Karpas-422 (cell line): Measurements from ENCODE around the gene OGFR. TPM values are rescaled to one million over a fixed set of nuclear protein-coding genes. Genes with fewer than 3 reads are reported as not detected.

Experiments used
- DNase-seq: peaks from one replicate; pipeline ENCODE4 v3.0.0-alpha.2; 2015
- H2AFZ ChIP-seq: fragments of 200-600 bp; sonication (generic); 2 replicates; pipeline ENCODE4 v1.6.1; 2014; ENCODE audit warnings: antibody characterized with exemption, low read length, mixed read lengths
- H3K27ac ChIP-seq: fragments of 200-600 bp; sonication (generic); 2 replicates; pipeline ENCODE4 v1.5.1; 2014; ENCODE audit warnings: mild to moderate bottlenecking, low read length, moderate library complexity
- H3K27me3 ChIP-seq: fragments of 200-600 bp; sonication (generic); 2 replicates; pipeline ENCODE4 v1.6.1; 2014; ENCODE audit warnings: low read length, mixed read lengths
- H3K36me3 ChIP-seq: fragments of 200-600 bp; sonication (generic); 2 replicates; pipeline ENCODE4 v1.6.1; 2014; ENCODE audit warnings: low read length, mixed read lengths; ENCODE audit not compliant: insufficient read depth
- H3K4me1 ChIP-seq: fragments of 200-600 bp; sonication (generic); 2 replicates; pipeline ENCODE4 v1.6.1; 2014; ENCODE audit warnings: mild to moderate bottlenecking, low read length, mixed read lengths
- H3K4me2 ChIP-seq: fragments of 200-600 bp; sonication (generic); 2 replicates; pipeline ENCODE4 v1.6.1; 2014; ENCODE audit warnings: low read length, low read depth, mild to moderate bottlenecking; ENCODE audit not compliant: poor library complexity, severe bottlenecking
- H3K4me3 ChIP-seq: fragments of 200-600 bp; sonication (generic); 2 replicates; pipeline ENCODE4 v1.5.1; 2014; ENCODE audit warnings: mild to moderate bottlenecking, antibody characterized with exemption, low read length, mixed read lengths
- H3K79me2 ChIP-seq: fragments of 200-600 bp; sonication (generic); 2 replicates; pipeline ENCODE4 v1.6.1; 2014; ENCODE audit warnings: mild to moderate bottlenecking, low read length, mixed read lengths
- H3K9ac ChIP-seq: fragments of 200-600 bp; sonication (generic); 2 replicates; pipeline ENCODE4 v1.6.0; 2014; ENCODE audit warnings: low read length
- H3K9me2 ChIP-seq: fragments of 200-600 bp; sonication (generic), shearing (Covaris generic); replicated peaks from 2 replicates; pipeline ENCODE4 v1.6.0; 2014; ENCODE audit warnings: mild to moderate bottlenecking, low read length, moderate library complexity; ENCODE audit not compliant: insufficient read depth
- H3K9me3 ChIP-seq: fragments of 300-700, 200-600 bp; sonication (generic); 2 replicates; pipeline ENCODE4 v1.6.1; 2014; ENCODE audit warnings: low read length, mixed read lengths
- H4K20me1 ChIP-seq: fragments of 200-600 bp; sonication (generic); 2 replicates; pipeline ENCODE4 v1.6.1; 2014; ENCODE audit warnings: mild to moderate bottlenecking, antibody characterized with exemption, low read length, low read depth; ENCODE audit not compliant: insufficient read depth
- total RNA-seq: library from RNA; depleted of rRNA; stranded (reverse); fragments of >200 nt; shearing (Covaris generic); gene quantifications from 2 replicates; pipeline ENCODE4 v1.2.3, GENCODE V29; 2014; ENCODE audit warnings: low replicate concordance

Gene OGFR
- total RNA-seq, 1 experiment from 2014 or later, result 23.8 TPM

- H2AFZ ChIP-seq, result no peak overlapping the region
- H3K4me3 ChIP-seq, result peak overlapping the region; percentile 69
- peak; percentile 45 for DNase-seq
- peaks cover 33% of the 10 kb centered on the region for H3K4me1 ChIP-seq
- no peaks in the 10 kb centered on the region for H3K9me3 ChIP-seq
- peak overlapping the region; percentile 17; the same call in 1 of the 2 replicates for H3K27ac ChIP-seq
- H3K9me2 ChIP-seq, result no peaks in the 10 kb centered on the region
- H3K9ac ChIP-seq, result peak overlapping the region; percentile 82
- peak overlapping the region; percentile 72 for H3K4me2 ChIP-seq
- H3K36me3 ChIP-seq, result peaks cover 15% of the 10 kb centered on the region
- 0 out of 2 replicates have a peak, but pooled peaks cover 5% of the 10 kb centered on the region for H3K79me2 ChIP-seq
- no peaks in the 10 kb centered on the region for H4K20me1 ChIP-seq
- no peaks in the 10 kb centered on the region for H3K27me3 ChIP-seq
Observed at GRCh38 chr20:62796699-62797491, 7.7 kb upstream of the OGFR start.

DNA sequence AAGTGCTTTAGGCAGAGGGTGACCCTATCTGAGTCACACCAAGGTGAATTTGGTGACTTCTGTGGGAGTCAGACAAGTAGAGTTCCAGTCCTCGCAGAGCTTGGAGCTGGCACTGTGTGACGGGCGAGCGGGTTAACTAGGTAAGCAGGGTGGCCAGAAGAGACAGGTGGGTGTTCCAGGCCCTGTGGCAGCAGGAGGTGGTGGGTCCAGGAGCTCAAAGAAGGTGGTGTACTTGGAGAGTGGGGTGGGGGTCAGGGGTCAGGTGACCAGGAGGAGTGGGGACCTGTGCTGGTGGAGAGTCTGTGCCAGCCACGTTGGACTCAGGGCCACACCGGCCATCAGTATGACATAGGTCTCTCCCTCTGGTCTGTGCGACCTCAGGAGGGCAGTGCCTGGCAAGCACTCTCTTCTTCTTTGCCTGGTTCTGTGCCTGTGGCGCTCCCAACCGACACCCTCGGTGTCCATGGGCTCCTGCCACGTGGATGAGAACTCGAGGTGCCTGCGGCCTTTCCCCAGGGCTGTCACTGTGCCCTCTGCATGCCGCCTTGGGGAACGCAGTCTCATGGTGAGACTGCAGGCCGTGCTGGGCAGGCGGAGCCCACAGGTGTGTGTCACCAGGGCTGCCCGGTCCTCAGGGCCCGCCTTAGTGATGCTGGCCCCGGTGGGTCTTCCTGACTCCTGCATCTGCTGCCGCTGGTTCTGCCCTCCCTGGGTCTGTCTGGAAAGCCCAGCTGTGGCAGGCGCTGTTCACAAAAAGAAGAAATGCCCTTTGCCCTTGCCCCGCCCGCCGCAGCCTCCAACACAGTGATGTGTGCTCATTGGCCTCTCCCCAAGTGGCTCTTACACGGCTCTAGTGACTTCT is 6.7 kb upstream of the OGFR start:
- H3K4me1 ChIP-seq, result peaks cover 33% of the 10 kb centered on the region
- no peak for DNase-seq
- H3K27ac ChIP-seq, result no peak overlapping the region
- H3K79me2 ChIP-seq, result 0 out of 2 replicates have a peak, but pooled peaks cover 5% of the 10 kb centered on the region
- peak overlapping the region; percentile 72 for H3K4me2 ChIP-seq
- no peak overlapping the region for H2AFZ ChIP-seq
- peaks cover 15% of the 10 kb centered on the region for H3K36me3 ChIP-seq
- peak overlapping the region; percentile 73 for H3K9ac ChIP-seq
- H3K27me3 ChIP-seq, result no peaks in the 10 kb centered on the region
- no peaks in the 10 kb centered on the region for H3K9me3 ChIP-seq
- no peaks in the 10 kb centered on the region for H3K9me2 ChIP-seq
- peak overlapping the region; percentile 65; the same call in 1 of the 2 replicates for H3K4me3 ChIP-seq
- H4K20me1 ChIP-seq, result no peaks in the 10 kb centered on the region

DNA sequence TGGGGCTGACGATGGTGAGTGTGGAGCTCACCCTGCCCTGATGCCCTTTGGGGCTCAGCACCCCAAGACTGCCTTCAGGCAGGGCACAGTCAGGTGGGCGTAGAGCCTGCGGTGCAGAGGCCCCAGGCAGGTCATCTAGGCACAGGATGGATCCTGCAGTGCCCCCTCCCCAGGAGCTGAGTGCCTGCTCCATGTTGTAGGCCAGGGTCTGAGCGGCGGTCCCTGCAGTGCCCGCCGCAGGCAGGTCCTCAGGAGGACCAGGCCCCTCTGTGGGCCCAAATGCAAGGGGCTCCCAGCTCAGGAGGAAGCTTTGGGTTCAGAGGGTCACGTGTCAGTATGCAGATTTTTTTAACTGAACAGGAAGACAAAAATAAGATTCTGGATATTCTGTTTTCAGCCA is 5.6 kb upstream of the OGFR start:
- H3K9ac ChIP-seq, result no peak overlapping the region

DNA sequence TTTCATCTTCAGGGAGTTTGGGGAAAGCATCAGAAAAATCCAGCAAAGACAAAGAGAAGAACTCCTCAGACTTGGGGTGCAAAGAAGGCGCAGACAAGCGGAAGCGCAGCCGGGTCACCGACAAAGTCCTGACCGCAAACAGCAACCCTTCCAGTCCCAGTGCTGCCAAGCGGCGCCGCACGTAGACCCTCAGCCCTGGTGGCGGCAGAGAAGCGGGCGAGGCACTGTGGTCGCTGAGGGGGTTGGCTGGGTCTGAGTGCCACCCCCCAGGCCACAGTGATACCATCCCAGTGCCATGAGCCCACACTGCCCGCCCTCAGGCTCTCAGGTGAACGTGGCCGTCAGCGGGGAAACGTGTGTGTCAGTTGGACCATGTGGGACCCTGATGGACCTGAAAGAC is 5.2 kb upstream of the OGFR start:
- Histone ChIP-seq H3K79me2 (0 out of 2 replicates have a peak, but pooled peaks cover 5% of the 10 kb centered on the region), H3K9me2 (no peaks in the 10 kb centered on the region), H4K20me1 (no peaks in the 10 kb centered on the region), H3K27ac (no peak overlapping the region), H3K27me3 (no peaks in the 10 kb centered on the region), H3K4me1 (peaks cover 34% of the 10 kb centered on the region), H3K9ac (no peak overlapping the region), H2AFZ (no peak overlapping the region), H3K9me3 (no peaks in the 10 kb centered on the region), H3K4me2 (no peak overlapping the region), H3K4me3 (no peak overlapping the region), H3K36me3 (peaks cover 15% of the 10 kb centered on the region)
- DNase-seq, result no peak

More for the DNA sequence above, 5.6 kb upstream of the OGFR start:
- no peak for DNase-seq
- Histone ChIP-seq H3K4me2 (no peak overlapping the region), H3K4me3 (no peak overlapping the region), H3K9me3 (no peaks in the 10 kb centered on the region), H3K27me3 (no peaks in the 10 kb centered on the region), H2AFZ (no peak overlapping the region), H4K20me1 (no peaks in the 10 kb centered on the region), H3K79me2 (0 out of 2 replicates have a peak, but pooled peaks cover 5% of the 10 kb centered on the region), H3K27ac (no peak overlapping the region), H3K9me2 (no peaks in the 10 kb centered on the region), H3K4me1 (peaks cover 32% of the 10 kb centered on the region), H3K36me3 (peaks cover 15% of the 10 kb centered on the region)

GRCh38 chr20:62799873-62800272 is 4.8 kb upstream of the OGFR start:
- Histone ChIP-seq H4K20me1 (no peaks in the 10 kb centered on the region), H3K4me1 (peaks cover 30% of the 10 kb centered on the region), H3K36me3 (peaks cover 15% of the 10 kb centered on the region), H3K4me2 (no peak overlapping the region), H3K27me3 (no peaks in the 10 kb centered on the region), H3K9me3 (no peaks in the 10 kb centered on the region), H3K9me2 (no peaks in the 10 kb centered on the region), H3K4me3 (no peak overlapping the region), H2AFZ (no peak overlapping the region), H3K27ac (no peak overlapping the region), H3K79me2 (peaks cover 7% of the 10 kb centered on the region; the same call in 1 of the 2 replicates), H3K9ac (no peak overlapping the region)
- no peak for DNase-seq

GRCh38 chr20:62800314-62801259 is 4.0 kb upstream of the OGFR start:
- Histone ChIP-seq H3K9me2 (no peaks in the 10 kb centered on the region), H2AFZ (no peak overlapping the region), H3K4me2 (no peak overlapping the region), H3K4me1 (peaks cover 23% of the 10 kb centered on the region), H3K27me3 (no peaks in the 10 kb centered on the region), H3K9ac (no peak overlapping the region), H3K79me2 (peaks cover 14% of the 10 kb centered on the region), H3K36me3 (peaks cover 15% of the 10 kb centered on the region), H4K20me1 (peaks cover 3% of the 10 kb centered on the region; the same call in 1 of the 2 replicates), H3K4me3 (no peak overlapping the region), H3K9me3 (no peaks in the 10 kb centered on the region), H3K27ac (no peak overlapping the region)
- DNase-seq, result no peak

DNA sequence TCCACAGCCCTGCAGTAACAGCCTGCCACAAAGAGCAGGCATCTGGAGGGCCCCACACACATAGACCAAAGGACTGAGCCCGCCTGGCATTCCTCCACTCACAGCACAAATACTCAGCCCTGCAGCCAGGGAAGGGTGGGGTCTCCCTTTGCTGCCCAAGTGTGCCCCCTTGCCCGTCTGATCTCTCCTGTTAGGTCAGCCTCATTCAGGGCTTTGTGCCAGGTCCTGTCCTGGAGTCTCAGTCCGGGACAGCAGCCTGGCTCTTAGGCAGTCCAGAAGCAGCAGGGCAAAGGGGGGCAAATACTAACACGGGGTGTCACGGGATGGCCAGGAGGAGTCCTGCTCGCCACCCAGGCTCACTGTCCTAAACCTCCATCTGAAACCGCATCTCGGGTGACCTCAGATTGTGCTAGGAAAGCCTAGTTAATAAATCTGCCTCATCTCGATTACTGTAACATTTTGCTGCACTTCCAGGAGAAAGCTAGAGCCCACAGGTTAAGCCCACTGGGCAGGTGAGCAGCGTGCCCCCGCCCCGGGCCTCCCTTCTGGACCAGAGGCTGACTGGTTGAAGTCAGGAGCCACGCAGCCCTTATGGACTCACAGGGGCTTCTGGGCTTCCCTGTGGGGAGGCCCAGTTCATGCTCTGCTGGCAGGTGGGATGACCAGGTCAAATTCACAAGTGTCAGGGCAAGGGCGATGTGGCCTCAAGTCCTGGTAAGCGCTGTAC is 3.2 kb upstream of the OGFR start:
- H3K9ac ChIP-seq, result no peak overlapping the region
- no peaks in the 10 kb centered on the region for H3K27me3 ChIP-seq

More for the DNA sequence above, 3.2 kb upstream of the OGFR start:
- Histone ChIP-seq H3K9me2 (no peaks in the 10 kb centered on the region), H3K4me2 (no peak overlapping the region), H3K79me2 (peaks cover 22% of the 10 kb centered on the region), H2AFZ (no peak overlapping the region), H3K27ac (no peak overlapping the region), H3K4me1 (peaks cover 25% of the 10 kb centered on the region), H4K20me1 (peaks cover 11% of the 10 kb centered on the region), H3K36me3 (peaks cover 15% of the 10 kb centered on the region), H3K9me3 (no peaks in the 10 kb centered on the region), H3K4me3 (no peak overlapping the region)
- peak; percentile 41 for DNase-seq
